ENCODE results near the gene MYCBP2.

Gene MYCBP2

DNA sequence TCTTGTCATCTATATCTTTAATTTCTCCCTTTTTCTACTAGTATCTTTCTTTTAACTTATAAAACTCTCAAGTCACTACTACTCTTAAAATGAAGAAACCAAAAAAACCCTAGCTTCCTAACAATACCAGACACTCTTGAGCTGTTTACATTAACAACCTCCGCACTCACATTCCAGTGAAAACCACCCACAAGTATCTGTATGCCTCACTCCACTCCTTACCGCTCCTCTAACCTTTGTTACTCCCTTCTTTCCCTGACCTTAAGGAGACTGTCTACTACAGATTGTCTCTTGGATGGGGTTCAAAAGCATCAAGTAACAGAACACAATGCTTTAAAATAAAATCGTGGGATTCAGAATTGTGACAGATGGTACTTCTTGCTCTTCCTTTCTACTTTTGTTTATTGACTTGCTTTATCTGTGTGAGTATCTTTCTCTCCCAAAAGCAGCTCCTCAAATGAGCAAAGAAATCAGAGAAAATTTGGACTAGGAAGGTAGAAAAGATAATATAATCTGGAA lies 189.9 kb downstream of the MYCBP2 start:
- no peak overlapping the region for H4K91ac ChIP-seq (ENCODE audit: low read length)
- no peak overlapping the region for H4K8ac ChIP-seq (ENCODE audit: low read length)
- H2BK12ac ChIP-seq (ENCODE audit: low read length in 2 of 2) = no peak overlapping the region
- WGBS = 0% methylated on average over 1 of the region's 3 CpGs
- H3K4ac ChIP-seq (ENCODE audit: low read depth in 1 of 2, low read length in 2 of 2) = no peak overlapping the region
- no peak overlapping the region for H2AK5ac ChIP-seq (ENCODE audit: low read length, severe bottlenecking)
- no peak overlapping the region for H2BK15ac ChIP-seq (ENCODE audit: low read depth, poor library complexity, severe bottlenecking)
- no peak overlapping the region for H2BK120ac ChIP-seq (ENCODE audit: low read depth, low read length)
- H3K27ac ChIP-seq (ENCODE audit: low read length, poor library complexity, severe bottlenecking) = no peak overlapping the region
- no peak overlapping the region for H2AFZ ChIP-seq (ENCODE audit: low read depth, low read length)
- H3K9ac ChIP-seq (ENCODE audit: low read length) = no peak overlapping the region
- no peak overlapping the region for H2BK5ac ChIP-seq (ENCODE audit: low read depth, low read length, poor library complexity, severe bottlenecking)
- H3K18ac ChIP-seq (ENCODE audit: low read depth in 1 of 2, low read length in 2 of 2) = no peak overlapping the region
- no peaks in the 10 kb centered on the region for H3K9me3 ChIP-seq (ENCODE audit: control insufficient read depth, low read length)
- no peak overlapping the region for H3K14ac ChIP-seq (ENCODE audit: low read length in 2 of 2)
- no peak overlapping the region for H3K4me3 ChIP-seq (ENCODE audit: insufficient read depth in 1 of 2, low read depth in 1 of 2, low read length in 2 of 2)
- peaks cover 3 to 76% of the 10 kb centered on the region in 2 experiments for H3K36me3 ChIP-seq (ENCODE audit: control insufficient read depth in 1 of 2, insufficient read depth in 2 of 2, low read depth in 1 of 2, low read length in 2 of 2)
- H3K27me3 ChIP-seq (ENCODE audit: control insufficient read depth in 1 of 2, insufficient read depth in 1 of 2, low read length in 2 of 2) = no peaks in the 10 kb centered on the region
- H3K79me1 ChIP-seq (replicated peaks; ENCODE audit: low read length, poor library complexity, severe bottlenecking) = no peaks in the 10 kb centered on the region
- no peak overlapping the region for H3K23ac ChIP-seq (ENCODE audit: low read length in 2 of 2)
- H3K4me2 ChIP-seq (ENCODE audit: low read length, poor library complexity, severe bottlenecking) = no peak overlapping the region
- no peaks in the 10 kb centered on the region for H3K4me1 ChIP-seq (ENCODE audit: control insufficient read depth, insufficient read depth, low read depth, low read length)
- DNase-seq = peak; percentile 89

DNA sequence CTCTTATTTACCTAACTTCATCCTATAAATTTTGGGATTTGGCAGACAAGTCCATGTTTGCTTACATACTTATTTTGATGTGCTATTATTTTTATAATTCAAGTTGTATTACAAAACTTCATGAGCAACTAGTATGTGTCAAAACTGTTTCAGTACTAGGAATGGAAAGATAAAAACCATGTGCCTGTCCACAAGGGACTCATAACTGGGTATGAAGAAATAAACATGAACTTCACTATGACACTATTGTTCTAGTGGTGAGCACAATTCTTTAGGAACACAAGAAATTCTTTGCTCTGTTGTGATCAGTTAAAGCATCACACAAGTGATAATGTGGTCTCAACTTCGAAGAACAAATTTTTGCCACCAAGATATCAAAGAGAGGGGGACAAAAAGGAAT lies 202.5 kb downstream of the MYCBP2 start:
- Histone ChIP-seq H3K9me3 (ENCODE audit: control insufficient read depth, low read length) (no peaks in the 10 kb centered on the region), H2BK15ac (ENCODE audit: low read depth, poor library complexity, severe bottlenecking) (no peak overlapping the region), H3K18ac (ENCODE audit: low read depth in 1 of 2, low read length in 2 of 2) (no peak overlapping the region), H3K14ac (ENCODE audit: low read length in 2 of 2) (no peak overlapping the region), H3K9ac (ENCODE audit: low read length) (no peak overlapping the region), H2BK120ac (ENCODE audit: low read depth, low read length) (no peak overlapping the region), H2BK5ac (ENCODE audit: low read depth, low read length, poor library complexity, severe bottlenecking) (no peak overlapping the region), H3K27me3 (ENCODE audit: control insufficient read depth in 1 of 2, insufficient read depth in 1 of 2, low read length in 2 of 2) (no peaks in the 10 kb centered on the region), H3K4me1 (ENCODE audit: control insufficient read depth, insufficient read depth, low read depth, low read length) (no peaks in the 10 kb centered on the region), H3K4me3 (ENCODE audit: insufficient read depth in 1 of 2, low read depth in 1 of 2, low read length in 2 of 2) (no peak overlapping the region), H3K27ac (ENCODE audit: low read length, poor library complexity, severe bottlenecking) (no peak overlapping the region), H3K36me3 (ENCODE audit: control insufficient read depth in 1 of 2, insufficient read depth in 2 of 2, low read depth in 1 of 2, low read length in 2 of 2) (peaks cover 0 to 47% of the 10 kb centered on the region in 2 experiments), H3K79me1 (replicated peaks; ENCODE audit: low read length, poor library complexity, severe bottlenecking) (no peaks in the 10 kb centered on the region), H3K23ac (ENCODE audit: low read length in 2 of 2) (no peak overlapping the region), H3K4me2 (ENCODE audit: low read length, poor library complexity, severe bottlenecking) (no peak overlapping the region), H4K91ac (ENCODE audit: low read length) (no peak overlapping the region), H2BK12ac (ENCODE audit: low read length in 2 of 2) (no peak overlapping the region), H4K8ac (ENCODE audit: low read length) (no peak overlapping the region), H3K4ac (ENCODE audit: low read depth in 1 of 2, low read length in 2 of 2) (no peak overlapping the region), H2AK5ac (ENCODE audit: low read length, severe bottlenecking) (no peak overlapping the region), H2AFZ (ENCODE audit: low read depth, low read length) (no peak overlapping the region)
- DNase-seq = no peak
- no CpG with 5 or more reads among the region's 1 CpG for WGBS

DNA sequence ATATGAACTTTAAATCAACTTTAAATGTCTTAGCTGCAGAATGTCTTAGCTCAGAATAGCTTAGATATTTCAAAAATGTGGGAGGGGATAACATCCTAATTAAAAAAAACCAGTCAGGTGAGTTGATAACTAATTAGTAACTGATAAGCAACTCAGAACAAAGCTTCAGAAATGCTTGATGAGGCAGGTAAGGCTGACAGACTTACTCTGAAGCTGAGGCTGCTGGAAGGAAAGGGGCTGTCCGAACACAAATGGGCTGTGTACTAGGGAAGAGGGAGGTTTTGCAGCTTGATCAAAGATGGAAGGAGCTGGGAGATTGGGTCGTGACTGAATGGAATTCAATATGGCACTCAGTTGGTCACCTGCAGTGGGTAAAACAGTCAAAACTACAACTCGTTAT lies 208.8 kb downstream of the MYCBP2 start:
- H3K23ac ChIP-seq (ENCODE audit: low read length in 2 of 2) = no peak overlapping the region
- no peak for DNase-seq
- no peak overlapping the region for H3K27ac ChIP-seq (ENCODE audit: low read length, poor library complexity, severe bottlenecking)
- H3K9me3 ChIP-seq (ENCODE audit: control insufficient read depth, low read length) = no peaks in the 10 kb centered on the region
- H3K9ac ChIP-seq (ENCODE audit: low read length) = no peak overlapping the region
- H3K4me2 ChIP-seq (ENCODE audit: low read length, poor library complexity, severe bottlenecking) = no peak overlapping the region
- no peak overlapping the region for H3K4me3 ChIP-seq (ENCODE audit: insufficient read depth in 1 of 2, low read depth in 1 of 2, low read length in 2 of 2)
- H3K4me1 ChIP-seq (ENCODE audit: control insufficient read depth, insufficient read depth, low read depth, low read length) = no peaks in the 10 kb centered on the region
- no peak overlapping the region for H2AK5ac ChIP-seq (ENCODE audit: low read length, severe bottlenecking)
- H2AFZ ChIP-seq (ENCODE audit: low read depth, low read length) = no peak overlapping the region
- no peak overlapping the region for H3K14ac ChIP-seq (ENCODE audit: low read length in 2 of 2)
- H3K18ac ChIP-seq (ENCODE audit: low read depth in 1 of 2, low read length in 2 of 2) = no peak overlapping the region
- WGBS = 100% methylated on average over 1 of the region's 3 CpGs
- H3K27me3 ChIP-seq (ENCODE audit: control insufficient read depth in 1 of 2, insufficient read depth in 1 of 2, low read length in 2 of 2) = no peaks in the 10 kb centered on the region
- H3K4ac ChIP-seq (ENCODE audit: low read depth in 1 of 2, low read length in 2 of 2) = no peak overlapping the region
- no peak overlapping the region for H4K8ac ChIP-seq (ENCODE audit: low read length)
- no peak overlapping the region for H2BK12ac ChIP-seq (ENCODE audit: low read length in 2 of 2)
- H4K91ac ChIP-seq (ENCODE audit: low read length) = no peak overlapping the region
- no peak overlapping the region for H2BK5ac ChIP-seq (ENCODE audit: low read depth, low read length, poor library complexity, severe bottlenecking)
- H2BK15ac ChIP-seq (ENCODE audit: low read depth, poor library complexity, severe bottlenecking) = no peak overlapping the region
- no peaks in the 10 kb centered on the region for H3K79me1 ChIP-seq (replicated peaks; ENCODE audit: low read length, poor library complexity, severe bottlenecking)
- peaks cover 2 to 59% of the 10 kb centered on the region in 2 experiments for H3K36me3 ChIP-seq (ENCODE audit: control insufficient read depth in 1 of 2, insufficient read depth in 2 of 2, low read depth in 1 of 2, low read length in 2 of 2)
- H2BK120ac ChIP-seq (ENCODE audit: low read depth, low read length) = no peak overlapping the region

DNA sequence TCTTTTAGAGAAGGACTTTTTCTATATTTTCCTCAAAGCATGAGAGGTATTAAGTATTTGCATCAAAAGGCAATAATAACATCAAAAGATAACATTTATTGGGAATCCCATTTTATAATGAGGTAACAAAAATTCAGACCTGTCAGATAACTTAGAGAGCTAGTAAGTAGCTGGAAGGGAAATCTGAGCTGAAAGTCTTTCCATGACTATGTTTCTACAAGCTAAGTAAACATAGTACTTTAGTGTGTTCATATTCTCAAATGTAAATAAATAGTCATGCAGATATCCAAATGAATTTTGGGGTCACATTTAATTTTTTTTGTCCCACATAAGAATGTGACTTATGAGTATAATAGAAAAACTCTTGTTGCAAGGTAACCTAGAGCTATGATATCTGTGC lies 212.6 kb downstream of the MYCBP2 start:
- Histone ChIP-seq H3K4me1 (ENCODE audit: control insufficient read depth, insufficient read depth, low read depth, low read length) (no peaks in the 10 kb centered on the region), H2AFZ (ENCODE audit: low read depth, low read length) (no peak overlapping the region), H2BK15ac (ENCODE audit: low read depth, poor library complexity, severe bottlenecking) (no peak overlapping the region), H2BK12ac (ENCODE audit: low read length in 2 of 2) (no peak overlapping the region), H3K18ac (ENCODE audit: low read depth in 1 of 2, low read length in 2 of 2) (no peak overlapping the region), H2BK5ac (ENCODE audit: low read depth, low read length, poor library complexity, severe bottlenecking) (no peak overlapping the region), H3K27ac (ENCODE audit: low read length, poor library complexity, severe bottlenecking) (no peak overlapping the region), H2AK5ac (ENCODE audit: low read length, severe bottlenecking) (no peak overlapping the region), H4K8ac (ENCODE audit: low read length) (no peak overlapping the region), H3K9me3 (ENCODE audit: control insufficient read depth, low read length) (peaks cover 20% of the 10 kb centered on the region), H3K4me2 (ENCODE audit: low read length, poor library complexity, severe bottlenecking) (no peak overlapping the region), H3K4ac (ENCODE audit: low read depth in 1 of 2, low read length in 2 of 2) (no peak overlapping the region), H3K36me3 (ENCODE audit: control insufficient read depth in 1 of 2, insufficient read depth in 2 of 2, low read depth in 1 of 2, low read length in 2 of 2) (peaks cover 2 to 61% of the 10 kb centered on the region in 2 experiments), H3K23ac (ENCODE audit: low read length in 2 of 2) (no peak overlapping the region), H3K14ac (ENCODE audit: low read length in 2 of 2) (no peak overlapping the region), H2BK120ac (ENCODE audit: low read depth, low read length) (no peak overlapping the region), H3K4me3 (ENCODE audit: insufficient read depth in 1 of 2, low read depth in 1 of 2, low read length in 2 of 2) (no peak overlapping the region), H3K27me3 (ENCODE audit: control insufficient read depth in 1 of 2, insufficient read depth in 1 of 2, low read length in 2 of 2) (no peaks in the 10 kb centered on the region), H4K91ac (ENCODE audit: low read length) (no peak overlapping the region), H3K79me1 (replicated peaks; ENCODE audit: low read length, poor library complexity, severe bottlenecking) (peaks cover 1% of the 10 kb centered on the region), H3K9ac (ENCODE audit: low read length) (no peak overlapping the region)
- no peak for DNase-seq
